ENCODE measurements around the gene KCNN2.

Gene KCNN2

GRCh38 chr5:114500756-114501155 is 138.9 kb downstream of the KCNN2 start:
- DNase-seq (ENCODE audit: low read depth in 2 of 2, low spot score in 1 of 2), result no peak

- no peak for DNase-seq (ENCODE audit: low read depth in 2 of 2, low spot score in 1 of 2)
Observed at GRCh38 chr5:114504560-114504959, 142.7 kb downstream of the KCNN2 start.

DNA sequence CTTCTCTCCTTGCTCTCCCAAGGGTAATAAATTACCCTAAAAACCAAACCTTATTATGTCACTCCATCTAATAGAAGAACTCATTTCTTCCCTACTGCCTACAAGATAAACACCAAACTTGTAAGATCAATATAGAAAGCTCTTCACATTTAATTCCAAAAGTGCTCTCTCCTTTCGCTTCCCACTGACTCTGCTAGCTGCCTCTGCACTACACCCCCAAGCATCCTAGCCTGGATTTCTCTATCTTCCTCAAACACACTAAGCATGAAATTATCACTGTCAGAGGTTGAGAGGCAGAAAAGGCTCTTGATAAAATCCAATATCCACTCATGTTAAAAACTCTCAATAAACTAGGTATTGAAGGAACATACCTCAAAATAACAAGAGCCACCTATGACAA is 162.4 kb downstream of the KCNN2 start:
- no peak for DNase-seq (ENCODE audit: low read depth in 2 of 2, low spot score in 1 of 2)

DNA sequence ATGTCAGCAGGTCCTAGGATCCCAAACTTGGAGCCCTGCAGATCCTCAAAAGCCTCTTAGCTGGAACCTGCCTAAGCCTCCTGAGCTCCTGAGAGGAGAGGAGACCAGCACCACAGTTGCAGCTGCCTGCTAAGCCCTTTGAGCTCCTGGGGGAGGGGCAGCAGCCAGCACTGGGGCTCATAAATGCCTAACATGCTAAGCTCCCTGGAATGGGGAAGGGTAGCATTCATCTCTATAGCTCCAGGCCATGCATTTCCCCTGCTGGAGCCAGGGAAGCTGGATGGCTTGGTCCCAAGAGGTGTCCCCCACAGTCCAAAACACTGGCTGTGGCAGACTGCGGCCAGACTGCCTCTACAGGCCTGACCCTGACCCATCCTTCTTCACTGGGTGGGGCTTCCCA is 182.7 kb downstream of the KCNN2 start:
- no peak for DNase-seq (ENCODE audit: low read depth in 2 of 2, low spot score in 1 of 2)
